Gastrocnemius medialis (tissue), 4 donors: ENCODE results near the gene AQP11.

Experiments used
- CTCF ChIP-seq, 5 experiments: fragments of 450-650 bp in 3 of 5; fragments of 200-600 bp in 2 of 5; sonication (generic) in 2 of 5; IDR thresholded peaks in 4 of 5; conservative IDR thresholded peaks in 1 of 5; 1 replicate in 4 of 5; 2 replicates in 1 of 5; pipeline ENCODE4 v1.5.1; 2016 to 2019; ENCODE audit warnings: antibody characterized with exemption in 5 of 5, mild to moderate bottlenecking in 3 of 5, moderate library complexity in 3 of 5
- POLR2A ChIP-seq, 2 donors: fragments of 450-650 bp; IDR thresholded peaks; one replicate each; pipeline ENCODE4 v1.6.1; 2017; ENCODE audit warnings: antibody characterized with exemption in 2 of 2, mild to moderate bottlenecking in 2 of 2, moderate library complexity in 2 of 2

DNA sequence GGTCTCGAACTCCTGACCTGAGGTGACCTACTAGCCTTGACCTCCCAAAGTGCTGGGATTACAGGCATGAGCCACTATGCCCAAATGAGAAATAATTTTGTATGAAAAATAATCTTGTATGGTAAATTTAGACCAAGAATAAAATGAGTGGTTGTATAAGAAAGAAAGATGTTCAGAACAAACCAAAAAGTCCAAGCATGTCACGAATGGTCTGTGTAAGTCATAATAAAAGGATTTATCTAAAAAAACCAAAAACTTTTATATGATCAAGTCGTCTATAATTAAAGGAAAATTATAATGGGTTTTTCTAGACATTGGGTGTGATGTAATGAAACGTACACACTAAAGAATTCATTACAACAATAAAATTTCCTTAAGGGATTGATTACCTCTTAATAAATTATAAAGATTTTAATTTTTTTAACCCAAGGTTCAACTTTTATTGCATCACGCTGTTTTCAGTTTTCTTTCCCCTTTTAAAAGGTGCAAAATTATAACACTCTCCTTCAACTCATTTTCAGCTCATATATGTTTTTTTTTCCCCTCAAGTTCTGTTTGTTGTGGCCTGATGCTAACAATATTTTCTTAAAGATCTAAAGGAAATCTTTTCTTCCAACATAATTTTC lies 8.9 kb upstream of the AQP11 start:
- TF ChIP-seq CTCF (IDR thresholded peaks at IDR 0.05 in 4 of 5, conservative IDR thresholded peaks at IDR 0.05 in 1 of 5) (no peak), POLR2A (IDR thresholded peaks at IDR 0.05) (no peak)
